Astrocyte (in vitro differentiated cells and primary cell): ENCODE measurements around the gene MAN2A1.

Experiments used
- CTCF ChIP-seq: IDR thresholded peaks from 2 replicates; pipeline ENCODE4 v1.5.1; 2011; ENCODE audit warnings: low read depth, mild to moderate bottlenecking, inconsistent platforms, low read length, moderate library complexity; ENCODE audit not compliant: insufficient read depth
- EZH2 ChIP-seq: IDR thresholded peaks from 2 replicates; pipeline ENCODE4 v1.6.1; 2012; ENCODE audit warnings: mild to moderate bottlenecking, low read length, inconsistent platforms; ENCODE audit not compliant: insufficient read depth

GRCh38 chr5:109671136-109671535 is 18.6 kb upstream of the MAN2A1 start:
- TF ChIP-seq CTCF (no peak), EZH2 (no peak)
